HG03196 (cell line): ENCODE data around the gene UBTD1.
A peak's percentile ranks its signal among the peaks of the same experiment; 100 is the strongest.
"Not testable (repeated sequence)": the region's sequence is repeated elsewhere in the genome, so short reads cannot be mapped to it uniquely, and the experiment has no call there.

Experiments
- ATAC-seq: cut with Tn5 transposase; IDR thresholded peaks from one replicate; pipeline ENCODE4 v1.9.1; 2021; ENCODE audit not compliant: unreplicated experiment

The UBTD1 gene, protein sequence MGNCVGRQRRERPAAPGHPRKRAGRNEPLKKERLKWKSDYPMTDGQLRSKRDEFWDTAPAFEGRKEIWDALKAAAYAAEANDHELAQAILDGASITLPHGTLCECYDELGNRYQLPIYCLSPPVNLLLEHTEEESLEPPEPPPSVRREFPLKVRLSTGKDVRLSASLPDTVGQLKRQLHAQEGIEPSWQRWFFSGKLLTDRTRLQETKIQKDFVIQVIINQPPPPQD

DNA sequence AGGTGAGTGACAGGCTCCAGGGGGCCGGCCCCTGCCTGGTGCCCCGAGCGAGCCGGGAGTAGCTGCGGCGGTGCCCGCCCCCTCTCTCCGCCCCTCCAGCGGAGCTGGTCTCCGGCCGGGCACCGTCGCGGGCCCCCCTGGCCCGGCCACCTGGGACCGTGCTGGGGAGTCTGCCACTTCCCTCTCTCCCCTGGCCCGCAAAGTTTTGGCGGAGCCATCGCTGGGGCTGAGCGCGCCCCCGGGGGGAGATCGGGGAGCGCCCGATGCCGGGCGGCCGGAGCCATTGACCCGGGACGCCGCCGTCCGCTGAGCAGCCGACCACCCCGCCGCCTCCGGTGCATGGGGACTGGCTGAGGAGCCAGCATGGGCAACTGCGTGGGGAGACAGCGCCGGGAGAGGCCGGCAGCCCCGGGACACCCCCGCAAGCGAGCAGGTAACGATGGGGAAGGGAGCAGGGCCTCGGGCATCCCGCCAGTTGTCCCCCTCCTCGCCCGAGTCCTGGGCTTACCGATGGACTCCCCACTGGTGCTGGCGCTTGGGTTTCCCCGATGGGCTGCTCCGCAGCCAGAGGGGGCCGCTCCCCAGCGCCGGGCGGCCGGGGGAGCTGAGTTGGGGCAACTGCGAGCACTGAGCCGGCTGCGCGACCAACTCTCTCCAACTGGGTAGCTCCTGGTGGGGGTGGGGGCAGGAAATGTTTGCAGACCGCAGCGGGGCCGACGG is at the start of gene UBTD1:
UBTD1 (plus strand) TSS at position 84 of the 720 bp plus-strand sequence; CDS start at position 364, 280 bp downstream.
- peak; percentile 8 for ATAC-seq

DNA sequence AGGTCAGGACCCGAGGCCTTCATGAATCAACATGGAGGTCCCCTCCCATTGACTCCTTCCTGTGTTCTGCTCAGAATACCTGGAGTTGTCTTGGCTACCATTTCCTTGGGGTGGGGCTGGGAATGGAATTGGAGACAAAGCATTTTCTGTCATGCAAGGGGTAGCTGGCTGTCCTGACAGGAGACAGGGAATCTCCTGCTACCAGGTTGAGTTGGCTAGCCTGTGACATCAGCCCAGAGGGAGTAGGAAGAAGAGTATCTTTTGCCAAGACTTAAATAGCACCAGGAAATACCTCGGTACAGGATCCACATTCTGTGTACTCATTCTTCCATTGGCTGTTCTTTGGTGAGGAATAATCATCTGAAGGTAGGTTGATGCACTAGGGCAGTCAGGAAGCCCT is 47.9 kb upstream of the UBTD1 start:
- no peak for ATAC-seq

DNA sequence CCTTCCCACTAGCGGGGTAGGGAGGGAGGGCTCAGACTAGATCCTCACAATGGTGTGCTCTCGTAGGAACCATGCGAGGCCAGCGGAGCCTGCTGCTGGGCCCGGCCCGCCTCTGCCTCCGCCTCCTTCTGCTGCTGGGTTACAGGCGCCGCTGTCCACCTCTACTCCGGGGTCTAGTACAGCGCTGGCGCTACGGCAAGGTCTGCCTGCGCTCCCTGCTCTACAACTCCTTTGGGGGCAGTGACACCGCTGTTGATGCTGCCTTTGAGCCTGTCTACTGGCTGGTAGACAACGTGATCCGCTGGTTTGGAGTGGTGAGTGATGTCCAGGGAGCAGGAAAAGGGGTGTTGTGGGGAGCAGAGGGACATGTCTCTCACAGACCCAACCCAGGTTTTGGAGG is 47.1 kb upstream of the UBTD1 start:
- no peak for ATAC-seq

DNA sequence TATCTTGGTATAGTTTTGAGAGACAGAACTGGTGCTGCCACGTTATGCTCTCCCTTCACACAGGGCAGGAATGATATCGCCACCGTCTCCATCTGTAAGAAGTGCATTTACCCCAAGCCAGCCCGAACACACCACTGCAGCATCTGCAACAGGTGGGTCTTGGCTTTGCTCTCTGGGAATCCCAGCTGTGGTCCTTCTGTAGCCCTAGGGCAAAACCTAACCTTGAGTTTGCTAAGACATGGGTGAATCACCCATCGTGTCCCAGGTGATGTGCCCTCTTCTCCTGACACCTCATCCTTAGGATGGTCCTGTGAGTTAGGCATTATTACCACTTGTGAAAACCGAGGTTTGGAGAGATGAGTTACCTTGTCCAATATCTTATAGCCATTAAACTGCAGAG is 46.4 kb upstream of the UBTD1 start:
- ATAC-seq: no peak

DNA sequence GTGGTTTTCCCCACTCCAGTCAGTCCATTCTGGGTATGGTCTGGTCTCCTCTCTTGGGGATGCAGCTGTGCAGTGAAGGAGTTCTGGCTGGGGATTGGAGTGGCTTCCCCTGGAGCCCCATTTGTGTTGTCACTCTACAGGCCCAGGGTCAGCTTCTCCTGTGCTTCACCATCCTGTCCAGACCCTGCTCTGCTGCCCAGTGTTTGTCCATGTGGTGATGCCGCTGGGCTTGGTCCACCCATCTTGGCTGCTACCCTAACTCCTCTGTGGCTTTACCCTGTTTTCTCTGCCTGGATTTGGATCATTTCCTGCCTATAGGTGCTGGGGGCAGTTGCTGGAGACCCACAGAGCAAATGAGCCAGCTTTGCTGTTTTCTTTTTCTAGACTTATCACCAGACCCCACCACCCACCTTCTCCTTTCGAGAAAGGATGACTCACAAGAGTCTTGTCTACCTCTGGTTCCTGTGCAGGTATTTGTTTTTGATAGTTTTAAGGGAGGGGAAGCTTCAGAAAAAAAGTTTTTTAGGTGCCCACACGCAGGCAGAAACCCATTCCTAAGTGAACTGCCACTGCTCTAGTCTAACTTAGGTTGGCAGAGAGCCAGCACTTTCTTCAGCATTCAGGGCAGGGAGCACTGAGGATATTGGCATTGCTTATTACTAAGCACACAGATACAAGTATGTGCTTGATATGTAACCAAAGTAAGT is 44.2 kb upstream of the UBTD1 start:
- ATAC-seq: no peak

DNA sequence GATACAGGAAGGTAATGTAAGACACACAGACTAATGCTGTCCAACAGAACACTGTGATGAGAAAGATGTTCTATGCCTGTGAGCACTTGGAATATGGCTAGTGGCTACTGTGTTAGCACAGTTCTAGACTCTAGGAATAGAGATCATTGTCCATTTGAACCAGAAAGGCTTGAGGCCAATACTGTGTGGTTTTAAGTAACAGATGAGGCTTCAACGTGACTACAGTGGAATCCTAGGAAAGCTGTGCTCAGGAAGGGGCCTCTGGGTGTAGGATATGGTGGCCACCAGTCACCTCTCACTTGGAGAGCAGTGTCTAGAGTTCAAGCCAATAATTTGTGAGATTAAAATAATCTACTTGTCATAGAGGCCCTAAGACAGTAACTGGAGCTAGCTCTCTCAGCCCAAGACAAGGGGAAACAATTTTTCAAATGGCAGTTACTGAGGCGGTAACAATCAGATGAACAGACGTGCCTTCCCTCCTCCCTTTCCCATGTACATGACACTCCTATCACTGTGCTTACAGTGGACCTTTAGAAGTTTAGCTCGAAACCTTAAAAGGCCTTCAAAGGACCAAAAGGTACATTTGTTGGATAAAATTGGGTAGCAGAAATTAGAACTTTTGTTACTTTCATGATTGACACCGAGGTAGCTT is 42.6 kb upstream of the UBTD1 start:
- no peak for ATAC-seq

DNA sequence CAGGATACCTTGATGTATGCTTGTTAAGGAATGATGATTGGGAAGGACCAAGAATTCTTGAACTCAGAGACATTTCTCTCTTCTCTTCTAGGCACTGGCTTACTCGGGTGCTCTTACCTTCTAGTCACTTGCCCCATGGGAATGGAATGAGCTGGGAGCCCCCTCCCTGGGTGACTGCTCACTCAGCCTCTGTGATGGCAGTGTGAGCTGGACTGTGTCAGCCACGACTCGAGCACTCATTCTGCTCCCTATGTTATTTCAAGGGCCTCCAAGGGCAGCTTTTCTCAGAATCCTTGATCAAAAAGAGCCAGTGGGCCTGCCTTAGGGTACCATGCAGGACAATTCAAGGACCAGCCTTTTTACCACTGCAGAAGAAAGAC is 42.0 kb upstream of the UBTD1 start:
- no peak for ATAC-seq

DNA sequence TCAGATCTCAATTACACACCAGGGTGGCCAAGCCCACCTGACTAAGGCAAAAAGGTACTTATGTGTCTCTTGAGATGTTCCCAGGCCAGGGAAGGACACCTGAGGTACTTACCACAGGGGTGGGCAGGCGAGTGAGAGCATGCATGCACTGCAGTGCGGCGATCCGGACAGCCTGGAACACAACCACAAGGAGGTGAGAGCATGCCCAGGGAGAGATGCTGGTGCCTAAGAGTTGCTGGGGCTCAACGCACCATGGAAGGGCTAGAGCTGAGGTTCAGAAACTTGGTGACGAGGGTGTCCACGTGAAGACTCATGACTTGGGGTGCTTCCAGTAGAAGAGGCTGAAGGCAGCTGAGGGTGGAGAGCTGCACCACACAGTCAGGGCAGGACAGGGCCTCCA is 39.6 kb upstream of the UBTD1 start:
- ATAC-seq: no peak

DNA sequence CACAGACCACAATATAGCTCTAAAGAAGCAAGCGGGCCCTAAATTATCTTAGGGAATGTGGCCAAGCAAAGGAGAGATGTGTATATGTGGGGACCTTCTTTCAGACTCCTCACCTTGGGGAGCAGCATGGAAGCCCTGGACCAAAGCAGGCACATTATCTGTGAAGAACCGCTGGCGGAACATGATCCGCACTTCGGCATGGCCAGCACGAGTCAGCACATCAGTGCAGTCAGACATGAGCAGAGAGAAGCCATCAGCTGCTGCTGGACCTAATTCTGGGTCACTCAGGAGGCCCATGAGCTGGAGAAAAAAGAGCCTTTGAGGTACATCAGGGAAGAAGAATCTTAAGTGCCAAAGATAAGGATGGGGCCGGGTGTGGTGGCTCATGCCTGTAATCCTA is 38.8 kb upstream of the UBTD1 start:
- ATAC-seq: no peak

DNA sequence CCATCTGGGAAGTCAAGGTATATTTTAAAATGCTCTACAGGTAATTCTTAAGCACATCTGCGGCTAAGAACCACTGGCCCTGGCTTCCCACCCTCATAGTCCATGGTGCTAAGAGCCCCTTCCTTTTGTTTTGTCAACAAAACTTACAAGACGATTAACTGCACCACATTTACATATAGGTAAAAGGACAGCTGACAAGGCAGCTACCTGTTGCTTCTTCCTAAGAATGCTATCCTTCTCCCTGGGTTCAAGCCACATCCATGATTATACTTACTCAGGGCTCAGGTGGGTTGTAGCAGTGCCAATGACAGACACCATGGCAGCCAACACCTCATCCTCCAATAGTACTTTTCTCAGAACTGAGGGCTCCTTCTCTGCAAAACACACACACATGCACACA is 36.4 kb upstream of the UBTD1 start:
- ATAC-seq: no peak

DNA sequence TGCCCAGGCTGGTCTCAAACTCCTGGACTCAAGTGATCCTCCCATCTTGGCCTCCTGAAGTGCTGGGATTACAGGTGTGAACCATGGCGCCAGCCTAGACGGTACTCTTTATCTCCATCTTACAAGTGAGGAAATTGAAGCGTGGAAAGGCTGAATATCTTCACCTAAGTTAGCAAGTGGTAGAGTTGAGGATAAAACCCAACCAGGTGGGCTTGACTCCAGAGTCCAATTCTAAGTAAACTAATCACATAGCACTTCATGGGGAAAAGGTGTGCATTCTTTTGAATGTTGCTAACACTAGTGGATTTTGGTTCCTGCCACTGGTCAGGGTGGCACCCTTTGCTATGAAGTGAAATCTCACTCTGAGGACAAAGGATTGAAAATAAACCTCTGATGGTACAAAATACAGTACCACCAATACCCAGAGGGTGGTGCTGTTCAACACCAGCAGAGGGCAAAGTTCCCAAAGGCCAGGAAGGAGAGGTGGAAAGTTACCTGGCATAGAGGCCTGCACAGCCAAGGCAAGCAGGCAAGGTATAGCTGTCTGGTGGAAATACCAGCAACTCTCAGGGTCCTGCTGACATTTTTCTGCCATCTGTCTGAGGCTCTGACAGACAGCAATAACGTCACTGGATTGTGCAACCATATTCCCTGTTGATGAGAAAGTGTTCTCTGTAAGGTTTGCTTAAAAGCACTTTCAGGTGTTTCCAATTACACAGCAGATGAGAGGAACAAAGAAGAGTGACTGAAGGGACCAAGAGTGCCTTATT is 35.2 kb upstream of the UBTD1 start:
- no peak for ATAC-seq

DNA sequence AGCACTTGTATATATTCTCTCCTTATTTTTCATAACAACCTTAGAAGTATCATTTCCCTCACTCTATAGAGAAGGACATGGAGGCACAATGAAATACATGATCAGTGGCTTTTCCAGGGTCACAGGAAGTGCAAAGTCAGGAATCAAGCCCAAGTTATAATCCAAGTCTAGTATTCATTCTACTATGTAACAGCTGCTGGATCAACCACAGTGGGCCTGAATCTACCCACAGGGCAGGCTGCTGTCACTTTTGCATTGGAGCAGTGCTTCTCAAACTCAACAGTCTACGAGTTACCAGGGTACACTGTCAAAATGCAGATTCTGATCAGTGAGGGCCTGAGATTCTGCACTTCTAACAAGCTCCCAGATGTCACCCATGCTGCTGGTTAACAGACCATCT is 34.5 kb upstream of the UBTD1 start:
- no peak for ATAC-seq

DNA sequence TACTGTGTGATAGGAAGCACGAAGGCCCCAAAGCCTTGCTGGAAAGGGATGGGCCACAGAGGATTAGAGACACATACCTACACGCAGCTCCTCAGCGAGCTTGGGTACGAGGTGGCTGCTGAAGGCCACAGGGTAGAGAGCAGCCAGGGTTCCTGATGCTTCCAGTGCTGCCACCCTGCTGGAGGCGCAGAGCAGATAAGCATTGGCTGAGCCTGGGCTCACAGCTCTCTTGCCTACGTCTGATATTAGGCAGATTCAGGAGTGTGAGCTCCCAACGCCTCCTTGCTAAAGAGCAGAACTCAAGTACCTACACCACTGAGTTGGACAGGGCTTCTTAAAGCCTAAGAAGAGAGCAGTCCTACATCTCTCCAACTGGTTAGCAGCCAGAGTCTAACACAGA is 32.7 kb upstream of the UBTD1 start:
- no peak for ATAC-seq

DNA sequence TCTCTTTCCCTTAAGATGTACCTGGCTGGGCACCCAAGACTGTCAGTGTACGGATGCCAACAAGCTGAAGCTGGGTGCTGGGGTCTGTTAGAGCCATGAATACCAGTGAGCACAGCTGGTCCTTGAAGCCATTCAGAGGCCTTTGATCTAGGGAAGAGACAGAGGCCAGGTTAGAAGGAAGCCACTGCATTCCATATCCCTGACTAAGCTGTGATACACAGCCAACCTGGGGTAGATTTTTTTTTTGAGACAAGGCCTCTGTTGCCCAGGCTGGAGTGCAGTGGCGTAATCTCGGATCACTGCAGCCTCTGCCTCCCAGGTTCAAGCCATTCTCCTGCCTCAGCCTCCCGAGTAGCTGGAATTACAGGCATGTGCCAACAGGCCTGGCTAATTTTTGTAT is 32.0 kb upstream of the UBTD1 start:
- ATAC-seq: no peak

DNA sequence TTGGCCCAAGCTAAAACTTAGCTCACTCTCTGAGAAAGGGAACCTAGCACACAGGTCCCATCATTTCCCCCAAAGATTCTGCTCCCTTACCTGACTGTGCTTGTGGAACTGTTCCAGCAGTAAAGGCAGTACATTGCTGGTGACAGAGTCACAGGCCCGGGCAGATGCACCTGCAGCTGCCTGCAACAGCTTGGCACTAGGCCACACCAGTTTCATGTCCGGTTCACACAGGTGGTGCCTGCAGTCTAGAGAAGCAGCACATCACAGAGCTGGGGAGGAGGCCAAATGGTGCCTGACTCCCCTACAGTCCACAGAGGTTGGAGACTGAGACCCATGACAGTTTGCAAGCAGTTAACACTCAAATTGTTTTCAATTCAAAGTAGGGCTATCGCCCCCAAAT is 30.6 kb upstream of the UBTD1 start:
- no peak for ATAC-seq

DNA sequence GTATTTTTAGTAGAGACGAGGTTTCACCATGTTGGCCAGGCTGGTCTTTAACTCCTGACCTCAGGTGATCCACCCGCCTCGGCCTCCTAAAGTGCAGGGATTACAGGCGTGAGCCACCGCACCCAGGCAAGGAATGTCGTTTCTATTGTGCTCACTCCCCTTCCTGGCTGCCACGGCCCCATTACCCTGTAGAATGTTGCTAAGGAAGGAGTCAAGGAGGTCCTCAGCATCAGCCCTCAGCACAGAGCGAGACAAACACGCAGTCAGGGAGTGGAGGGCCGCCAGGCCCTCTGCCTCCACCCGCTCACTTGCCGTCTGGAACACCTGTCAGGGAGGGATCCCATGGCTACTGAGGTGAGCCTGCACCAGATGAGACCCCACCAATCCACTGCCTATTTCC is 29.9 kb upstream of the UBTD1 start:
- not testable (repeated sequence) for ATAC-seq

DNA sequence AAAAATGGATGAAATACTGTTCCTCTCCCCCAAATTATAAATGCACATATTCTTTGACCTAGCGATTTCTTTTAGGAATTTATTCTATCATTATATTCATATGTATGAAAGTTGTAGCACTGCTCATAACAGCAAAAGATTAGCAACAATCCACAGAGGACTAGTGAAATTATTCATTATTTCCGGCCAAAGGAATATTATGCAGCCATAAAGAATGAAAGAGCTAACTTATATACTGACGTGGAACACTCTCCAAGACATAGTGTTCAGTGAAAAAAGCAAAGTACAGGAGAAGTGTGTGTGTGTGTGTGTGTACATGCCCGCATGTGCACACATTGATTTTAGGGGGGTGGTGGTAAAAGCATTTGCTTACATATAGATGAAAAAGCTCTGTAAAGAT is 23.8 kb upstream of the UBTD1 start:
- no peak for ATAC-seq

DNA sequence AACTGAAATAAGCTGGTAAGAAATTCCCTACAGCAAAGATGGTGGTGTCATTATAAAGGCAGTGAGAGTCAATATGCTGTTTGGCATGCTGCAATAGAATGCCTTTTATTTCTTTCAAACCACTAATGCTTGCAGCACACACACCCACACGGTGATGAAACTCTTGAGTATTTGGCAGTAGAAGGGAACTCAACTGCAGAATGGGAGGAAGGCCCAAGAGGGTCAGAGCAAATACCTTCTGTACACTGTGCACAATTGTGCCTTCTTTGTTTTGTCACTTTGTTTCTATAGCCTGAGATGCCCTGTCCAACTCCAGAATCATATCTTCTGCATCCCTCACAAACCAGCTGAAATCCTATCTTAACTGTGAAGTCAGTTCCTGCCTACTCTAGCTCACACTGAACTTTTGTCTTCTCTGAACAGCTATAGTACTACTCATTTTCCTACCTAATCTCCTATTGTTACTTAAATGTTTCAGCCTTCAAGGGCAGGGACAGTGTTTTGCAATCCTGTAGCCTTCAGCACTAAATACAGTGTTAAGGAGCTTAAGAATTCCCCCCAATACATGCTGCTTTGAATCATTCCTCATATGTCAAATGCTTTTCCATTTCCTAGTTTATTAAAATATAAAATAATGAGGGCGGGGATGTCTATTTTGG is 22.7 kb upstream of the UBTD1 start:
- ATAC-seq: no peak

DNA sequence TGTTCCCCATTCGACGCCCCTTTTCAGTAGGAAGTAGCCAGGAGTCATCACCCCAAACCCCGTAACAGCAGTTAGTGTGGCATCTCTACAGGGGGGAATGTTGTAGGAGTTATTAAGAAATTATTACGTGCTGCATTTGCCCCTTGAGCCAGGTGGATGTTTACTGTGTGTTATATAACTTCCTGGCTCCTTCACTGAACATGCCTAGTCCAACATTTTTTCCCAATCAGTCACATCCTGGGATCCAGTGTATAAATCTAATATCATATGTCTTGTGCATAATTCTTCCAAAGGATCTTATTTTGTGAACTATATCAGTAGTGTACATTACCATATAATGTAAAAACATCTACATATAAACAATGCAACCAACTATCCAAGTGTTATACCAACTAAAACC is 19.3 kb upstream of the UBTD1 start:
- not testable (repeated sequence) for ATAC-seq

DNA sequence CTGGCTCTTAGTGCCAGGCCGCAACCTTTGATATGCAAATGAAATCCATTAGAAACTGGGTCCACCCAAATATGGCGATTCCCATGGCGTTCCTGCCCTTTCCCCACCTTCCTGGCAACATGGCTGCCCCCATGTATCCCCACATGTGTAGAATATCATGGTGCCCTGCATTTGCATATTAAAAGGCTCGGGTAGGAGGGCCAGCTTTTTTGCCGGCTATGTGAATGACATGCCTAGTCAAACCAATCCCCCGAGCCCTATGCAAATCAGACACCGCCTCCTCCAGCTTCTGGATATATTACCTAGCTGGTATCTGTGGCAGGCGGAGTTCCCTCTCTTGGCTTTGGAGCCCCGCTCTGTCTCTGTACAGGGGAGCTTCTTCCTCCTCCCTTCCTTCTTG is 18.8 kb upstream of the UBTD1 start:
- no peak for ATAC-seq

DNA sequence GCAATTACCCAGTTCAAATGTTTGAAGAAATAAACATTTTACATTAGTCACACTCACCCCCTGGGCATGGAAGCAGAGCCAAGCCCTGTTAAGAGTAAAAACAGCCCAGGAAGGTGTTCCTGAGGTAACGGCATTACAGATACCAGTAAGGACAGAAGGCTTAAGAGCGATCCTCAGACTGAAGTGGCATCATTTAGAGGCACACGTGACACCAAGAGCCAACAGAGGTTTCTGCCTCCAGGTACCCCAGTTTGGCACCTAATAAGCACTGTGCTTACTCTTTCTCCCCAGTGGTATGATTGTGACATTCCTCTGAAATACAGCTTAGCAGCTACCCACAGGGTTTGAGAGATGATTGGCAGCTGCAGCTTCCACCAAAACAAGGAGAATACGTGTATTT is 17.7 kb upstream of the UBTD1 start:
- no peak for ATAC-seq
